GM19372 (cell line): ENCODE measurements around the gene FBXO5.
"Not testable (repeated sequence)": the region's sequence is repeated elsewhere in the genome, so short reads cannot be mapped to it uniquely, and the experiment has no call there.

Source experiments
- ATAC-seq: cut with Tn5 transposase; IDR thresholded peaks from one replicate; pipeline ENCODE4 v1.9.1; 2021; ENCODE audit warnings: mild to moderate bottlenecking, low read depth, moderate library complexity; ENCODE audit not compliant: unreplicated experiment

The FBXO5 gene

GRCh38 chr6:152982904-152983636, at the start of gene FBXO5:
Gene FBXO5 (minus strand): TSS chr6:152983041. CDS start chr6:152982959, 82 bp downstream.
- peak; percentile 81 for ATAC-seq

GRCh38 chr6:153032255-153032882, 49.5 kb upstream of the FBXO5 start:
- ATAC-seq = peak; percentile 57

GRCh38 chr6:153031335-153031955, 48.6 kb upstream of the FBXO5 start:
- no peak for ATAC-seq

GRCh38 chr6:153028963-153029362, 46.1 kb upstream of the FBXO5 start:
- no peak for ATAC-seq

- no peak for ATAC-seq
These were observed 45.4 kb upstream of the FBXO5 start for GRCh38 chr6:153028286-153028685.

GRCh38 chr6:153027480-153027879, 44.6 kb upstream of the FBXO5 start:
- ATAC-seq = no peak

- no peak for ATAC-seq
These were observed 41.8 kb upstream of the FBXO5 start for GRCh38 chr6:153024709-153025017.

- ATAC-seq = peak; percentile 99
These were observed 41.3 kb upstream of the FBXO5 start for GRCh38 chr6:153023977-153024708.

- ATAC-seq = no peak
These were observed 35.5 kb upstream of the FBXO5 start for GRCh38 chr6:153018355-153018754.

GRCh38 chr6:153016846-153017245, 34.0 kb upstream of the FBXO5 start:
- ATAC-seq = no peak

GRCh38 chr6:153015094-153015640, 32.3 kb upstream of the FBXO5 start:
- ATAC-seq = no peak

- no peak for ATAC-seq
These were observed 30.6 kb upstream of the FBXO5 start for GRCh38 chr6:153013438-153013837.

- ATAC-seq = no peak
These were observed 30.0 kb upstream of the FBXO5 start for GRCh38 chr6:153012856-153013255.

GRCh38 chr6:153003366-153003690, 20.5 kb upstream of the FBXO5 start:
- ATAC-seq = peak; percentile 2

GRCh38 chr6:153002613-153003365, 19.9 kb upstream of the FBXO5 start, which contains the start of gene MTRF1L:
Gene MTRF1L (minus strand): TSS chr6:153002709. CDS start chr6:153002685, 24 bp downstream.
- peak; percentile 91 for ATAC-seq

GRCh38 chr6:153001767-153002612, 19.1 kb upstream of the FBXO5 start:
- peak; percentile 22 for ATAC-seq

- ATAC-seq = not testable (repeated sequence)
These were observed 17.9 kb upstream of the FBXO5 start for GRCh38 chr6:153000790-153001189.

- no peak for ATAC-seq
These were observed 17.4 kb upstream of the FBXO5 start for GRCh38 chr6:153000243-153000642.

GRCh38 chr6:152999538-152999937, 16.7 kb upstream of the FBXO5 start:
- ATAC-seq = not testable (repeated sequence)
